Measurements from ENCODE around the gene PDGFRB. TPM values are rescaled to one million over a fixed set of nuclear protein-coding genes. Genes with fewer than 3 reads are reported as not detected.

Gene PDGFRB
- total RNA-seq, 1 donor from 2014 or later: 74.8 TPM

- H3K9me3 Mint-ChIP-seq: no peaks in the 10 kb centered on the region
- H3K27me3 Mint-ChIP-seq: peaks cover 5% of the 10 kb centered on the region
- H3K27ac Mint-ChIP-seq: no peak overlapping the region
- DNase-seq (ENCODE audit: extremely low spot score, unreplicated experiment): no peak
- H3K4me3 Mint-ChIP-seq: no peak overlapping the region
- TF ChIP-seq, protein P1, sequence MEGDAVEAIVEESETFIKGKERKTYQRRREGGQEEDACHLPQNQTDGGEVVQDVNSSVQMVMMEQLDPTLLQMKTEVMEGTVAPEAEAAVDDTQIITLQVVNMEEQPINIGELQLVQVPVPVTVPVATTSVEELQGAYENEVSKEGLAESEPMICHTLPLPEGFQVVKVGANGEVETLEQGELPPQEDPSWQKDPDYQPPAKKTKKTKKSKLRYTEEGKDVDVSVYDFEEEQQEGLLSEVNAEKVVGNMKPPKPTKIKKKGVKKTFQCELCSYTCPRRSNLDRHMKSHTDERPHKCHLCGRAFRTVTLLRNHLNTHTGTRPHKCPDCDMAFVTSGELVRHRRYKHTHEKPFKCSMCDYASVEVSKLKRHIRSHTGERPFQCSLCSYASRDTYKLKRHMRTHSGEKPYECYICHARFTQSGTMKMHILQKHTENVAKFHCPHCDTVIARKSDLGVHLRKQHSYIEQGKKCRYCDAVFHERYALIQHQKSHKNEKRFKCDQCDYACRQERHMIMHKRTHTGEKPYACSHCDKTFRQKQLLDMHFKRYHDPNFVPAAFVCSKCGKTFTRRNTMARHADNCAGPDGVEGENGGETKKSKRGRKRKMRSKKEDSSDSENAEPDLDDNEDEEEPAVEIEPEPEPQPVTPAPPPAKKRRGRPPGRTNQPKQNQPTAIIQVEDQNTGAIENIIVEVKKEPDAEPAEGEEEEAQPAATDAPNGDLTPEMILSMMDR (conservative IDR thresholded peaks at IDR 0.05): no peak
- no peaks in the 10 kb centered on the region for H3K36me3 Mint-ChIP-seq
- no peaks in the 10 kb centered on the region for H3K4me1 Mint-ChIP-seq (ENCODE audit: unreplicated experiment)
These were observed 85.7 kb downstream of the PDGFRB start for GRCh38 chr5:150069672-150070627.

DNA sequence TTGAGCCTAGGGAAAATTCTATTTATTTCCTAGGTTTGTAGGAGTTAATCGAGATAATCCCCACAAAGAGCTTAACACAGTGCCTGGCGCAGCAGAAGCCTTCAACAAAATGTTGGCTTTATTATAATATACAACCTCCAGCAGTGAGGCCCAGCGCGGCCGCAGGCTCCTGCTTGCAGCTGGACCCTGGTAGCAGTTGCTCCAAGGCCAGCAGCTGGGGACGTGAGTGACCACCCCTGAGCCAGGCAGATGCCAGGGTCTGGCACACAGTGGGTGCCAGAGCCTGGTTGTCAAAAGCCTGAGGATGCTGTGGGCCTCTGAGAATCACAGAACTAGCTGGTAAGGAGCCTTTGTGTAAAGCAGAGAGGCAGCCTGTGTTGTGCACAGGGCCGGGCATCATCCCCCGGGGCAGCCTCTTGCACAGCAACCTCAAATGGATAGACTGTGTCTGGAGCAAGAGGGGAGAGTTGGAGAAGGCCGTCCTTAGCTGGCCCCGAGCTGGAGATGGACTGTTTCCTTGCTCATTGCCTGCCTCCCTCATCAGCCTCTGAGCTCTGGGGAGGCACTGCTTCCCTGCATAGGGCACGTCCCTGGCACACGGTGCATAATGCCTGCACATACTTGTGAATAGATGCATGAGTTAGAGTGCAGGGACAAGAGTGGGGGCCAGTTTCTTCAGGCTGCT lies 86.5 kb downstream of the PDGFRB start:
- Mint-ChIP-seq H3K36me3 (no peaks in the 10 kb centered on the region), H3K4me1 (ENCODE audit: unreplicated experiment) (no peaks in the 10 kb centered on the region), H3K4me3 (no peak overlapping the region), H3K27ac (no peak overlapping the region), H3K9me3 (no peaks in the 10 kb centered on the region), H3K27me3 (peaks cover 7% of the 10 kb centered on the region)
- TF ChIP-seq, protein P1 (conservative IDR thresholded peaks at IDR 0.05): no peak
- no peak for DNase-seq (ENCODE audit: extremely low spot score, unreplicated experiment)

- Mint-ChIP-seq H3K27ac (no peak overlapping the region), H3K4me1 (ENCODE audit: unreplicated experiment) (no peaks in the 10 kb centered on the region), H3K27me3 (peaks cover 7% of the 10 kb centered on the region), H3K36me3 (no peaks in the 10 kb centered on the region), H3K9me3 (no peaks in the 10 kb centered on the region), H3K4me3 (no peak overlapping the region)
- TF ChIP-seq, protein P1 (conservative IDR thresholded peaks at IDR 0.05): no peak
- no peak for DNase-seq (ENCODE audit: extremely low spot score, unreplicated experiment)
These were observed 87.2 kb downstream of the PDGFRB start for GRCh38 chr5:150068472-150068871.

DNA sequence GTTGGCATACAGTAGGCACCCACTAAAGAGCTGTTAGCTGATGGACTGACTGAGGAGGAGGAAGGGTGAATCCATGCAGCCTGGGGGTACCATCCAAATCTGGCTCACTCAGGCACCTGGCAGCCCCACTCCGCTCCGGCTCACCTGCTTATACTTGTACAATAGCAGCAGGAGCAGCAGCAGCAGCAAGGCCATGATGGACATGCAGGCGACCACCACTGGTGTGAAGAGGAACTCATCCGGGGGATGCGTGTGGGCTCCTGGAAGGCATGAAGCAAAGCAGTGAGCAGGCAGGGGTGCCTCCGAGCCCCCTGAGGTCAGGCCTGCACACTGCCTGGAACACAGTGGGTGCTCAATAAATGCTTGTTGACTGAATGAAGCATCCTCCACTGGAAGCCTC lies 87.6 kb downstream of the PDGFRB start:
- Mint-ChIP-seq H3K27ac (no peak overlapping the region), H3K9me3 (no peaks in the 10 kb centered on the region)

GRCh38 chr5:150067405-150067960 lies 88.2 kb downstream of the PDGFRB start:
- no peaks in the 10 kb centered on the region for H3K9me3 Mint-ChIP-seq
- no peak overlapping the region for H3K27ac Mint-ChIP-seq
- no peak overlapping the region for H3K4me3 Mint-ChIP-seq
- peaks cover 2% of the 10 kb centered on the region for H3K27me3 Mint-ChIP-seq
- H3K36me3 Mint-ChIP-seq: no peaks in the 10 kb centered on the region
- no peak for DNase-seq (ENCODE audit: extremely low spot score, unreplicated experiment)
- H3K4me1 Mint-ChIP-seq (ENCODE audit: unreplicated experiment): no peaks in the 10 kb centered on the region
- TF ChIP-seq, protein P1 (conservative IDR thresholded peaks at IDR 0.05): no peak

More for the DNA sequence above, 87.6 kb downstream of the PDGFRB start:
- TF ChIP-seq, protein P1 (conservative IDR thresholded peaks at IDR 0.05): no peak
- H3K27me3 Mint-ChIP-seq: peaks cover 7% of the 10 kb centered on the region
- H3K4me1 Mint-ChIP-seq (ENCODE audit: unreplicated experiment): no peaks in the 10 kb centered on the region
- no peak overlapping the region for H3K4me3 Mint-ChIP-seq
- DNase-seq (ENCODE audit: extremely low spot score, unreplicated experiment): no peak
- no peaks in the 10 kb centered on the region for H3K36me3 Mint-ChIP-seq

Measured in type B pancreatic cell (in vitro differentiated cells).